HG02870 (cell line): Measurements from ENCODE around the gene RUFY3.
"Not testable (repeated sequence)": the region's sequence is repeated elsewhere in the genome, so short reads cannot be mapped to it uniquely, and the experiment has no call there.

Experiments used
- ATAC-seq: cut with Tn5 transposase; IDR thresholded peaks from one replicate; pipeline ENCODE4 v1.9.1; 2021; ENCODE audit warnings: mild to moderate bottlenecking, moderate library complexity; ENCODE audit not compliant: unreplicated experiment

Gene RUFY3

GRCh38 chr4:70838666-70839588, 117.2 kb downstream of the RUFY3 start:
- peak; percentile 41 for ATAC-seq

GRCh38 chr4:70839589-70840093, 117.9 kb downstream of the RUFY3 start, which contains the start of gene GRSF1:
Gene GRSF1 (minus strand): TSS chr4:70839890. CDS start chr4:70839827, 63 bp downstream.
- ATAC-seq = peak; percentile 51

DNA sequence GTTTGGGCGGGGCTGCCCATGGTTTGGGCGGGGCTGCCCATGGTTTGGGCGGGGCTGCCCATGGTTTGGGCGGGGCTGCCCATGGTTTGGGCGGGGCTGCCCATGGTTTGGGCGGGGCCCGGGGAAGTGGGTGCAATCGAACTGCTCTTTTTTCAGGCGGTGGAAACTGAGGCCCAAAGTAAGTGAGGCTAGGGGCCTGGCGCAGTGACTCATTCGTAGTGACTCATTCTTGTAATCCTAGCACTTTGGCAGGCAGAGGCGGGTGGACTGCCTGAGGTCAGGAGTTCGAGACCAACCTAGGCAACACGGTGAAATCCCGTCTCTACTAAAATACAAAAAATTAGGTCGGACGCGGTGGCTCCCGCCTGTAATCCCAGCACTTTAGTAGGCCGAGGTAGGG, 118.4 kb downstream of the RUFY3 start:
- ATAC-seq = not testable (repeated sequence)

DNA sequence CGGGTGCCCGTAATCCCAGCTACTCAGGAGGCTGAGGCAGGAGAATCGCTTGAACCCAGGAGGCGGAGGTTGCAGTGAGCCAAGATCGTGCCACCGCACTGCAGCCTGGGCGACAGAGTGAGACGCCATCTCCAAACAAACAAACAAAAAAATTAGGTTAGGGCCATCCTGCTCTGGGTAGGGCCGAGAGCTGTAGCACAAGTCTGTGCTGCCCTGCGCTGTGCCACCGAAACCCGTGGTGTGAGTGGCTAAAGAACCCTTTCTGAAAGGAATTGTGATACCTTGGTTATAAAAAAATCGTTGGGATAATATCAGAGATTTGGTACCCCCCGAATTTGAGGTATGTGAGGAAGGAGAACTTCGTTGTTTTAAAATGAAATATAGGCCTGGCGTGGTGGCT, 118.9 kb downstream of the RUFY3 start:
- ATAC-seq = not testable (repeated sequence)

- ATAC-seq = no peak
These were observed 119.4 kb downstream of the RUFY3 start for GRCh38 chr4:70841211-70841610.

GRCh38 chr4:70841951-70842350, 120.2 kb downstream of the RUFY3 start:
- ATAC-seq = no peak

GRCh38 chr4:70842761-70843435, 121.1 kb downstream of the RUFY3 start:
- ATAC-seq = peak; percentile 29

DNA sequence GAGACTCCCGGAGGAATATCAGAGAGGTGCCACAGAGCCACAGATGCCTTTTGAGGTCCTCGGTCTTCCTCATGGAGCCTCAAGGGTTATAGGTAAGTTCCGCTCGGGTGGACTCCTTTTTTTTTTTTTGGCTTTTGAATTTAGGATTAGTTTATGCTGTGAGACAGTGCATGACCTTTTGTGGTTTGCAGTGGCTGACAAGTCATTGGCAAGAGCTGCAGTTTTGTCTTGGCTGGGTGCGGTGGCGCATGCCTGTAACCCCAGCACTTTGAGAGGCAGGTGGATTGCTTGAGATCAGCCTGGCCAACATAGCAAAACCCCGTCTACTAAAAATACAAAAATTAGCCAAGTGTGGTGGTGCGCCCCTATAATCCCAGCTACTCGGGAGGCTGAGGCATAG, 122.4 kb downstream of the RUFY3 start:
- peak; percentile 25 for ATAC-seq

- no peak for ATAC-seq
These were observed 127.5 kb downstream of the RUFY3 start for GRCh38 chr4:70849291-70849690.

DNA sequence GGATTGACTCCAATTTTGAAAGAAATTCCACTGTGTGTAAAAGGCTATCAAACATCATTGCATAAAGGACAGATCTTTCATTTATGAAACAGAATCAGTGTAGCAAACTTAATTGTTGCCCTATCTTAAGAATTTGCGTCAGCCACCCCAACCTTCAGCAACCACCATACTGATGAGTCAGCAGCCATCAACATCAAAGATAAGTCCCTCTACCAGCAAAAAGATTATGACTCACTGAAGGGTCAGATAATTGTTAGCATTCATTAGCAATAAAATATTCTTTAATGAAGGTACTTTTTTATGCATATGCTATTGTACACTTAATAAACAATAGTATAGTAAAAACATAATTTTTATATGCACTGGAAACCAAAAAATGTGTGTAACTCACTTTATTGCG, 133.7 kb downstream of the RUFY3 start:
- no peak for ATAC-seq
